A673 (cell line): ENCODE measurements around the gene NNMT. TPM values are rescaled to one million over a fixed set of nuclear protein-coding genes. Genes with fewer than 3 reads are reported as not detected.

Experiments used
- BruUV-seq: library from RNA; stranded (reverse); fragments of 400-500 nt; replicated peaks from 2 replicates; lab custom pipeline; 2021; lab: Mats Ljungman, UMichigan
- CTCF ChIA-PET: fragments of 300-600 bp; sonication (Branson Sonifier 250); formaldehyde crosslinking; loops from one replicate; lab custom pipeline; 2022; ENCODE audit warnings: antibody characterized with exemption; lab: Charles Lee
- POLR2A ChIA-PET: fragments of 300-600 bp; sonication (Branson Sonifier 250); formaldehyde crosslinking; loops from one replicate; lab custom pipeline; 2022; ENCODE audit warnings: antibody characterized with exemption; ENCODE audit not compliant: low non-redundant PET; lab: Charles Lee
- DNase-seq: peaks from one replicate; pipeline ENCODE4 v3.0.0-alpha.2; 2015; ENCODE audit warnings: low spot score
- H3K27ac ChIP-seq: fragments of 200-600 bp; sonication (generic); 2 replicates; pipeline ENCODE4 v1.5.1; 2016; ENCODE audit warnings: mixed run types, low read depth, mild to moderate bottlenecking, mixed read lengths, antibody characterized with exemption, low read length; ENCODE audit not compliant: poor library complexity, severe bottlenecking
- H3K27me3 ChIP-seq: fragments of 200-600 bp; sonication (generic); replicated peaks from 2 replicates; pipeline ENCODE4 v1.6.1; 2017; ENCODE audit warnings: mixed run types, low read depth, mild to moderate bottlenecking, mixed read lengths, antibody characterized with exemption, low read length; ENCODE audit not compliant: insufficient read depth, poor library complexity
- H3K36me3 ChIP-seq: fragments of 200-600 bp; sonication (generic); 2 replicates; pipeline ENCODE4 v1.6.1; 2016; ENCODE audit warnings: mixed run types, mild to moderate bottlenecking, mixed read lengths, antibody characterized with exemption, low read length; ENCODE audit not compliant: insufficient read depth, poor library complexity, severe bottlenecking
- H3K4me1 ChIP-seq: fragments of 200-600 bp; sonication (generic); 2 replicates; pipeline ENCODE4 v1.6.1; 2017; ENCODE audit warnings: mixed run types, mild to moderate bottlenecking, mixed read lengths, antibody characterized with exemption, low read length; ENCODE audit not compliant: insufficient read depth, poor library complexity, severe bottlenecking
- H3K4me3 ChIP-seq: fragments of 200-600 bp; sonication (generic); 2 replicates; pipeline ENCODE4 v1.5.1; 2016; ENCODE audit warnings: low read depth, mixed run types, mild to moderate bottlenecking, mixed read lengths, low read length; ENCODE audit not compliant: poor library complexity, severe bottlenecking
- H3K9me3 ChIP-seq: fragments of 200-600 bp; sonication (generic); 2 replicates; pipeline ENCODE4 v1.6.1; 2016; ENCODE audit warnings: mixed run types, low read depth, mild to moderate bottlenecking, mixed read lengths, antibody characterized with exemption, low read length; ENCODE audit not compliant: poor library complexity, severe bottlenecking
- CTCF ChIP-seq: fragments of 300-800, 200-600 bp; sonication (generic); conservative IDR thresholded peaks from 2 replicates; pipeline ENCODE4 v1.5.1; 2017; ENCODE audit warnings: low read depth, mild to moderate bottlenecking, antibody characterized with exemption, low read length, moderate library complexity, mixed read lengths
- EZH2 ChIP-seq: fragments of 200-600 bp; sonication (generic); IDR thresholded peaks from 2 replicates; pipeline ENCODE4 v1.6.1; 2017; ENCODE audit warnings: borderline replicate concordance, low read depth, mild to moderate bottlenecking, mixed read lengths, antibody characterized with exemption, low read length; ENCODE audit not compliant: poor library complexity, severe bottlenecking
- intact Hi-C: fragments of 100-400 bp; cut with micrococcal nuclease; formaldehyde crosslinking; loops from one replicate; pipeline ENCODE4 v1.10.0; 2022; ENCODE audit not compliant: unreplicated experiment
- total RNA-seq: library from RNA; stranded (reverse); gene quantifications from 2 replicates; pipeline ENCODE4 v1.2.3, GENCODE V29; 2021

Gene NNMT
- total RNA-seq, 1 experiment from 2014 or later: 0.64 TPM

- Histone ChIP-seq H3K27ac (no peak overlapping the region), H3K27me3 (no peaks in the 10 kb centered on the region), H3K4me1 (peaks cover 1% of the 10 kb centered on the region), H3K4me3 (no peak overlapping the region), H3K36me3 (no peaks in the 10 kb centered on the region), H3K9me3 (no peaks in the 10 kb centered on the region)
- no TSS peak for BruUV-seq
- ChIA-PET POLR2A (interaction anchor here (0.6 kb wide), 1 partner anchor 403 kb away, joined by 3 read pairs; no protein-coding TSS in a partner anchor), CTCF (no interaction called here)
- TF ChIP-seq CTCF: no peak
- TF ChIP-seq EZH2: no peak
- intact Hi-C loops: no loop called here
- DNase-seq: no peak
These were observed 42.4 kb upstream of the NNMT start for GRCh38 chr11:114253771-114254170.

- Histone ChIP-seq H3K9me3 (no peaks in the 10 kb centered on the region), H3K4me3 (no peak overlapping the region), H3K4me1 (peaks cover 10% of the 10 kb centered on the region), H3K27me3 (no peaks in the 10 kb centered on the region), H3K27ac (no peak overlapping the region), H3K36me3 (no peaks in the 10 kb centered on the region)
- intact Hi-C loops: no loop called here
- BruUV-seq: no TSS peak
- no peak for TF ChIP-seq CTCF
- TF ChIP-seq EZH2: no peak
- CTCF ChIA-PET: interaction anchor here (0.6 kb wide), 1 partner anchor 260 kb away, joined by 5 read pairs; no protein-coding TSS in a partner anchor
- POLR2A ChIA-PET: no interaction called here
- no peak for DNase-seq
These were observed 41.5 kb upstream of the NNMT start for GRCh38 chr11:114254571-114255146.

GRCh38 chr11:114255289-114255688 lies 40.9 kb upstream of the NNMT start:
- no peaks in the 10 kb centered on the region for H3K27me3 ChIP-seq
- no peaks in the 10 kb centered on the region for H3K9me3 ChIP-seq
- TF ChIP-seq EZH2 (no peak), CTCF (no peak)
- intact Hi-C loops: no loop called here
- H3K27ac ChIP-seq: no peak overlapping the region
- CTCF ChIA-PET: no interaction called here
- H3K36me3 ChIP-seq: no peaks in the 10 kb centered on the region
- BruUV-seq: no TSS peak
- no peak for DNase-seq
- no peak overlapping the region for H3K4me3 ChIP-seq
- POLR2A ChIA-PET: no interaction called here
- H3K4me1 ChIP-seq: peaks cover 16% of the 10 kb centered on the region
